ENCODE data around the gene CACNA2D4.

The CACNA2D4 gene

GRCh38 chr12:1918884-1919236 lies 408 bp upstream of the CACNA2D4 start:
- no peak overlapping the region for H2AFZ ChIP-seq

GRCh38 chr12:1917172-1918070 lies 1.0 kb downstream of the CACNA2D4 start:
- Histone ChIP-seq H3K4me3 (ENCODE audit: low read depth, low read length) (no peak overlapping the region), H3K4me2 (ENCODE audit: low read length) (no peak overlapping the region)

More at GRCh38 chr12:1918884-1919236, 408 bp upstream of the CACNA2D4 start:
- H3K9me3 ChIP-seq (ENCODE audit: control insufficient read depth, low read length) = no peaks in the 10 kb centered on the region
- no peak overlapping the region for H3K9ac ChIP-seq
- no peak overlapping the region for H3K27ac ChIP-seq
- H3K79me2 ChIP-seq = no peaks in the 10 kb centered on the region
- H3K27me3 ChIP-seq (ENCODE audit: control insufficient read depth, insufficient read depth, low read length) = no peaks in the 10 kb centered on the region
- H3K4me3 ChIP-seq (ENCODE audit: low read depth, low read length) = no peak overlapping the region
- no peaks in the 10 kb centered on the region for H3K36me3 ChIP-seq (ENCODE audit: control insufficient read depth, insufficient read depth, low read length)
- no peak overlapping the region for H3K4me2 ChIP-seq (ENCODE audit: low read length)
- H3K4me1 ChIP-seq = no peaks in the 10 kb centered on the region
- no peak for TF ChIP-seq CTCF (IDR thresholded peaks at IDR 0.05)

GRCh38 chr12:1916371-1917171 lies 1.9 kb downstream of the CACNA2D4 start:
- no peaks in the 10 kb centered on the region for H3K36me3 ChIP-seq (ENCODE audit: control insufficient read depth, insufficient read depth, low read length)
- no peak overlapping the region for H2AFZ ChIP-seq
- H3K79me2 ChIP-seq = no peaks in the 10 kb centered on the region
- H3K4me3 ChIP-seq (ENCODE audit: low read depth, low read length) = no peak overlapping the region
- no peak overlapping the region for H3K27ac ChIP-seq
- TF ChIP-seq CTCF (IDR thresholded peaks at IDR 0.05) = no peak
- no peaks in the 10 kb centered on the region for H3K9me3 ChIP-seq (ENCODE audit: control insufficient read depth, low read length)
- H3K9ac ChIP-seq = no peak overlapping the region
- no peak overlapping the region for H3K4me2 ChIP-seq (ENCODE audit: low read length)
- H3K4me1 ChIP-seq = no peaks in the 10 kb centered on the region
- no peaks in the 10 kb centered on the region for H3K27me3 ChIP-seq (ENCODE audit: control insufficient read depth, insufficient read depth, low read length)

More at GRCh38 chr12:1917172-1918070, 1.0 kb downstream of the CACNA2D4 start:
- Histone ChIP-seq H3K4me1 (no peaks in the 10 kb centered on the region), H3K36me3 (ENCODE audit: control insufficient read depth, insufficient read depth, low read length) (no peaks in the 10 kb centered on the region), H3K9ac (no peak overlapping the region), H3K9me3 (ENCODE audit: control insufficient read depth, low read length) (no peaks in the 10 kb centered on the region), H2AFZ (no peak overlapping the region), H3K27me3 (ENCODE audit: control insufficient read depth, insufficient read depth, low read length) (no peaks in the 10 kb centered on the region), H3K79me2 (no peaks in the 10 kb centered on the region), H3K27ac (peak overlapping the region; percentile 42)
- no peak for TF ChIP-seq CTCF (IDR thresholded peaks at IDR 0.05)

- TF ChIP-seq CTCF (IDR thresholded peaks at IDR 0.05) = no peak
- Histone ChIP-seq H3K4me3 (ENCODE audit: low read depth, low read length) (no peak overlapping the region), H3K79me2 (no peaks in the 10 kb centered on the region), H3K27ac (no peak overlapping the region), H2AFZ (no peak overlapping the region), H3K4me2 (ENCODE audit: low read length) (no peak overlapping the region), H3K4me1 (no peaks in the 10 kb centered on the region), H3K9ac (no peak overlapping the region), H3K27me3 (ENCODE audit: control insufficient read depth, insufficient read depth, low read length) (no peaks in the 10 kb centered on the region), H3K9me3 (ENCODE audit: control insufficient read depth, low read length) (no peaks in the 10 kb centered on the region), H3K36me3 (ENCODE audit: control insufficient read depth, insufficient read depth, low read length) (no peaks in the 10 kb centered on the region)
These were observed 3.1 kb downstream of the CACNA2D4 start for GRCh38 chr12:1915082-1915968.
